ENCODE measurements around the gene ECHS1. TPM values are rescaled to one million over a fixed set of nuclear protein-coding genes. Genes with fewer than 3 reads are reported as not detected.

Gene ECHS1
- total RNA-seq, 2 donors from 2014 or later, result 47.2 to 53.1 TPM

DNA sequence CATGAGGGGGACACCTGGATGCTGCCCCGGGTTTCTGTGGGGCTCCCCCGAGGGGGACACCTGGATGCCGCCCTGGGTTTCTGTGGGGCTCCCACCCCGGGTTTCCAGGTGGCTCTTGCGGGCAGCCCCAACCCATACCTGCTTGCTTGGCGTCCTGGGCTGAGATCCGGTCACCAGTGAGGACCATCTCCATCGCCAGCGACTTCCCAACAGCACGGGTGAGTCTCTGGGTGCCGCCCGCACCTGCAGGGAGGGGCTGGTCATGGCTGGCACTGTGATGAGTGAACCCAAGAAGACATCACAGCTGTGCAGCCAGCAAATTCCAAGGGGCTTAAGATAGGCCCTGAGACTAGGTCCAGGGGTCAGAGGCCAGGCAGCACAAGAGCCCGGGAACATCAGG, 6.4 kb downstream of the ECHS1 start:
- peaks cover 0 to 9% of the 10 kb centered on the region in 2 donors for H3K36me3 Mint-ChIP-seq (ENCODE audit: insufficient read depth in 2 of 2)
- no peak overlapping the region for H3K27ac Mint-ChIP-seq
- ATAC-seq (replicated peaks in 1 of 2), result no peak
- no peak overlapping the region for H3K4me3 Mint-ChIP-seq
- DNase-seq, result no peak
- H3K27me3 Mint-ChIP-seq (ENCODE audit: low read depth), result no peaks in the 10 kb centered on the region
- H3K4me1 Mint-ChIP-seq (ENCODE audit: low read depth), result peaks cover 5% of the 10 kb centered on the region
- no peaks in the 10 kb centered on the region for H3K9me3 Mint-ChIP-seq

DNA sequence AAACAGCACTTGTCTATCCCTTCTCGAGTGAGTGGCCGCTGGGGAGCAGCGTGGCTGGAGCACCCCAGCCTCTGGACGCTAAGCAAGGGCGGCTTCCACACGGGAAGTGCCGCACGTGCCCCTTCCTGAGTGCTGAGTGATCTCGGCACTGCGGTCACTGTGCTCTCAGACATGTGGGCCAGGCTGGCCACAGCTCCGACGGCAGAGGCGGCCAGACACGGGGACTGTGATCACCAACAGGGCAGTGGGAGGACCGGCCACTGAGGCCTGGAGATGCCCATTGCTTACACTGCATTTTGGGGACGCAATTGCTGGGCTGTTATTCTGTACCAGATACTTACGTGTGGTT, 7.0 kb downstream of the ECHS1 start:
- no peaks in the 10 kb centered on the region for H3K27me3 Mint-ChIP-seq (ENCODE audit: low read depth)
- no peak for ATAC-seq (replicated peaks in 1 of 2)
- peaks cover 7% of the 10 kb centered on the region for H3K4me1 Mint-ChIP-seq (ENCODE audit: low read depth)
- peaks cover 0 to 9% of the 10 kb centered on the region in 2 donors for H3K36me3 Mint-ChIP-seq (ENCODE audit: insufficient read depth in 2 of 2)
- no peaks in the 10 kb centered on the region for H3K9me3 Mint-ChIP-seq
- H3K4me3 Mint-ChIP-seq, result no peak overlapping the region
- no peak for DNase-seq
- H3K27ac Mint-ChIP-seq, result no peak overlapping the region

DNA sequence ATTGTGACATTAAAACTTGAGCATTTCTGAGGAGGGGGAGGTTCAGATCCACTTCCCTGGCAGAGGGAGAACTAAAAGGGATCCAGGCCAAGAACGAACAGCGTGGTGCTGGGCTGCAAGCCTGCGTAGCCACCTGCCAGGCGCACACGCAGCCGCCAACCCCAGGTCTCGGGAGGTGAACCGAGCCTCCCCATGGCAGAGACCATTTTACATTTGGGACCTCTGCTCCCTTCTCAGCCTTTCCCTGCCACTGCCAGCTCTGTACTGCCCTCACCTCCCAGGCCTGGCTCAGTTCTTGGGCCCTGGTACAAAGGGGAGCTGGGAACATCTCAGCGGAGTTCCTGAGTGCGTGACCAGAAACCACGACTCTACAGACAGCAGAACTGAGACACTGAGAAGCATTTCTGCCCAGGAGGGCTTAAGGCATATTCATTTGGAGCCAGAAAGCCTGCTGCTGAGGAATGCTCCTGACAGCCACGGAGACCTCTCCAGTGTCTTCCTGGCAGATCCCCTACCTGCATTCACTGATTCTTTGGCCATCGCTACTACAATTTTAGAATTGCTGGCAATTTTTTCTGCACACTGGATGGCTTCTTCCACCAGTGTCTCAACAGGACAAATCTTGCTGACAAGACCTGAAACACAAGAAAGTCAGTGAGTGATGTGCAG, 7.6 kb downstream of the ECHS1 start:
- H3K36me3 Mint-ChIP-seq (ENCODE audit: insufficient read depth in 2 of 2), result peaks cover 0 to 9% of the 10 kb centered on the region in 2 donors

DNA sequence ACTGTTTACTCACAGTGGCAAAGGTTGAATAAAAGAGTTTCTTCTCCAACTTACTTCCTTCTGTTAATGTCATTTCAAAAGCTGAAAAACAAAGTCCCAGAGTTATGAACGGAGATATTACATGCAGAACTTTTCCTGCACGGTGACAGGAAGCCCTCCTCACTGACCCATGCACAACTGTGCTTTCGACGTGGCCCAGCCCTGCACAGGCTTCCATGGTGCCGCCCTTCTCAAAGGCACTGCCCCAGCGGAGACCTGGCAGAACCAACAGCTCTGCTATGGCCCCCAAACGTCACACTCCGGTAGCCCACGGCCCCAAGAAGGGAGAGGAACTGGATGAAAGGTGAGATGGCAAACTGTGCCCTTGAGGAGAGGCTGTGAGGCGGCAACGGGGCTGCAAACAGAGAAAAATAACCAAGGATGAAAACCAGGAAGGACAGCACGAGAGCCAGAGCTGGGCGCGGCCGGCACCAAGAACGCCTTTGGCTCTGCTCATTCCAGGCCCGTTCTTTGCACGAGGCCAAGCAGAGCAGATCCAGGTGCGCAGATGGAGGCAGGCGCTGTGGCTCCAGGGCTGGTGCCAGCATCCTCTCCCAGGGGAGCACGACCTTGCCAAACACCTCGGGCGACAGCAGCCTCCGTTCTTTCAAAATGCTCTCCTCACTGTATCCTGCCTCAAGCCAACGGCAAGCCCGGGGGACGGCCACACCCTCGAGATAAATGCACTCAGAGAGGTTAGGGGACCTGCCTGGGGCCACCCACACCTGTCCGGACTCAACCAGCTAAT, 8.3 kb downstream of the ECHS1 start:
- H3K9me3 Mint-ChIP-seq, result no peaks in the 10 kb centered on the region
- DNase-seq (no peak), ATAC-seq (replicated peaks in 1 of 2) (no peak)
- no peak overlapping the region for H3K27ac Mint-ChIP-seq
- peaks cover 0 to 7% of the 10 kb centered on the region in 2 donors for H3K36me3 Mint-ChIP-seq (ENCODE audit: insufficient read depth in 2 of 2)
- H3K4me1 Mint-ChIP-seq (ENCODE audit: low read depth), result peaks cover 7% of the 10 kb centered on the region
- H3K27me3 Mint-ChIP-seq (ENCODE audit: low read depth), result no peaks in the 10 kb centered on the region
- H3K4me3 Mint-ChIP-seq, result no peak overlapping the region

More for the DNA sequence above, 7.6 kb downstream of the ECHS1 start:
- DNase-seq (no peak), ATAC-seq (replicated peaks in 1 of 2) (no peak)
- no peaks in the 10 kb centered on the region for H3K9me3 Mint-ChIP-seq
- H3K4me1 Mint-ChIP-seq (ENCODE audit: low read depth), result peaks cover 7% of the 10 kb centered on the region
- no peak overlapping the region for H3K27ac Mint-ChIP-seq
- H3K27me3 Mint-ChIP-seq (ENCODE audit: low read depth), result no peaks in the 10 kb centered on the region
- no peak overlapping the region for H3K4me3 Mint-ChIP-seq

DNA sequence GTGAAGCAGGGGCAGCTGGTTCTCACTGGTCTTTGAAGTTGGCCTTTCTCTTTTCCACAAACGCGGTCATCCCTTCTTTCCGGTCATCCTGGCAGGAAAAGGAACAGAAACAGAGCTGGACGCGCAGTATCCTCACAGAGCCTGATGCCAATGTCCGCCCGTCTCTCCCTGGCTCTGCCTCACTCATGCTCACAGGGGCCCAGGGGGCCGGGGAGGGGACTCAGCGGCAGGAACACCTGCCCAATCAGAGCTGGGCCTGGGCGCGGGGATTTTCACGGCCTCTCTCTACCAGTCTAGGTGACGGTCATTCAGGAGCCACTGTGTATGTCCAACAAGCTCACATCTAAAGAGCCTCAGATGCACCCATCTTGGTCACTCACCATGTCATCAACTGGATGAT, 10.3 kb downstream of the ECHS1 start:
- H3K27ac Mint-ChIP-seq, result no peak overlapping the region
- no peaks in the 10 kb centered on the region for H3K27me3 Mint-ChIP-seq (ENCODE audit: low read depth)
- H3K4me3 Mint-ChIP-seq, result no peak overlapping the region
- peaks cover 7% of the 10 kb centered on the region for H3K4me1 Mint-ChIP-seq (ENCODE audit: low read depth)
- no peak for ATAC-seq (replicated peaks in 1 of 2)
- H3K36me3 Mint-ChIP-seq (ENCODE audit: insufficient read depth in 2 of 2), result peaks cover 0 to 3% of the 10 kb centered on the region in 2 donors
- DNase-seq, result no peak
- no peaks in the 10 kb centered on the region for H3K9me3 Mint-ChIP-seq

DNA sequence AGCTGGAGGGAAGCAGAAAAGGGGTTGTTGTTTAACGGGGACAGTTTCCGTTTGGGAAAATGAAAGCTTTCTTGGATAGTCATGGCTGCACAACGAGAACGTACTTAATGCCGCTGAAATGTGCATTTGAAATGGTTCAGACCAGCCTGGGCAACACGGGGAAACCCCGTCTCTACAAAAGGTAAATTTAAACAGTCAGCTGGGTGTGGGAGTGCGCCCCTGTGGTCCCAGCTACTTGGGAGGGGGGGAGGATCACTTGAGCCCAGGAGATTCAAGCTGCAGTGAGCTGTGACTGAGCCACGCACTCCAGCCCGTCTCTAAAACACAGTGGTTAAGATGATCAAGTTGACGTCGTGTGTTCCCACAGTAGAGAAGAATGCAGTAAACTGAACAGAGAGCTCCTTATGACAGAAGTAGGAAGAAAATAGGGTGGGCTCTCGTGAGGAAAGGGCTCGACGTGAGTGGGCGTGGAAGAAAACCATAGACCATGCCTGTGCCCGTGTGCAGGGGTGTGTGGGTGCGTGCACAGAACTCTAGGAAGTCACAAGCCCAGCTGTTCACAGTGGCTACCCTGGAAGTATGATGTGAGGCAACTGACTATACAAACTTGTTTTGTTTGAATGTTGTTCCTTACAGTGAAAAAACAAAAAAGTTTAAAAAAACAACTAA, 11.2 kb downstream of the ECHS1 start:
- H3K36me3 Mint-ChIP-seq (ENCODE audit: insufficient read depth in 2 of 2), result peaks cover 0 to 3% of the 10 kb centered on the region in 2 donors
- no peak overlapping the region for H3K4me3 Mint-ChIP-seq
- H3K27ac Mint-ChIP-seq, result no peak overlapping the region
- H3K27me3 Mint-ChIP-seq (ENCODE audit: low read depth), result no peaks in the 10 kb centered on the region
- peaks cover 7% of the 10 kb centered on the region for H3K4me1 Mint-ChIP-seq (ENCODE audit: low read depth)
- DNase-seq, result no peak
- no peak for ATAC-seq (replicated peaks in 1 of 2)
- H3K9me3 Mint-ChIP-seq, result no peaks in the 10 kb centered on the region

DNA sequence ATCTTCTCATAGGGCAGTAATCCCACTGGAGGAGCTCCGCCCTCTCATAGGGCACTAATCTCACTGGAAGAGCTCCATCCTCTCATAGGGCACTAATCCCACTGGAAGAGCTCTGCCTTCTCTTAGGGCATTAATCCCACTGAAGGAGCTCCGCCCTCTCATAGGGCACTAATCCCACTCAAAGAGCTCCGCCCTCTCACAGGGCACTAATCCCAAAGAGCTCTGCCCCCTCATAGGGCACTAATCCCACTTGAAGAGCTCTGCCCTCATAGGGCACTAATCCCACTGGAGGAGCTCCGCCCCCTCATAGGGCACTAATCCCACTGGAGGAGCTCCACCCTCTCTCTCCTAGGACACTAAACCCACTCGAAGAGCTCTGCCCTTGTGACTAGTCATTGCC, 11.9 kb downstream of the ECHS1 start:
- no peak for DNase-seq
- peaks cover 0 to 3% of the 10 kb centered on the region in 2 donors for H3K36me3 Mint-ChIP-seq (ENCODE audit: insufficient read depth in 2 of 2)
- H3K27ac Mint-ChIP-seq, result peak overlapping the region; percentile 43
- H3K4me3 Mint-ChIP-seq, result no peak overlapping the region
- no peak for ATAC-seq (replicated peaks in 1 of 2)
- peaks cover 10% of the 10 kb centered on the region for H3K4me1 Mint-ChIP-seq (ENCODE audit: low read depth)
- H3K27me3 Mint-ChIP-seq (ENCODE audit: low read depth), result no peaks in the 10 kb centered on the region
- H3K9me3 Mint-ChIP-seq, result no peaks in the 10 kb centered on the region

DNA sequence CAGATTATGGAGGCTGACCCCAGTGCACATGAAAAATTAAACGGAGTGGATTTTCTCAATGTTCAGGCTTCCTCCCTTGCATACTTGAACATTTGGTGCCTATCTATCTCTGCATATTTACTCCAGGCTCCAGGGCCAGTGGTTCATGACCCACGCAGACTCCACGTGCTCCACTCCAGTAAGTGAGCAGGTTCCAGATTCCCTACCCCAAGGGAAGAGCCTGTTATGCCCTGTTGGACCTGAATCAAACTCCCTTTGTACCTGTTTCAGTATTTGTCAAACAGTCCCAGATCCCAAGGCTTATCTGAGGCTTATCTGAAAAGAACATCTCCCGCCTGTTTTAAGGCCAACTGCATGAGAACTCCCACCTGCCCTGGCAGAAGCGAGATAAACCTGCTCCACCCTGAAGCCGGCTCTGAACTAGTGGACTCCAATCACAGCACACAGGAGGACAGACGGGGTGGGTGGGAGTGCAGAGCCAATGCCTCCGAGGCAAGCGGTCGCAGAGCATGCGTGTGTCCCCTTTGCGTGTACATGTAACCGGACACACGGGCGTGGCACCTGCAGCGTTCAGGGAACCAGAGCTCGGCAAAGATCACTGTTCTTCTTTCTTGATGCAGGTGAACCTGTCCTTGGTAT, 13.1 kb downstream of the ECHS1 start:
- no peaks in the 10 kb centered on the region for H3K9me3 Mint-ChIP-seq
- no peaks in the 10 kb centered on the region for H3K27me3 Mint-ChIP-seq (ENCODE audit: low read depth)

DNA sequence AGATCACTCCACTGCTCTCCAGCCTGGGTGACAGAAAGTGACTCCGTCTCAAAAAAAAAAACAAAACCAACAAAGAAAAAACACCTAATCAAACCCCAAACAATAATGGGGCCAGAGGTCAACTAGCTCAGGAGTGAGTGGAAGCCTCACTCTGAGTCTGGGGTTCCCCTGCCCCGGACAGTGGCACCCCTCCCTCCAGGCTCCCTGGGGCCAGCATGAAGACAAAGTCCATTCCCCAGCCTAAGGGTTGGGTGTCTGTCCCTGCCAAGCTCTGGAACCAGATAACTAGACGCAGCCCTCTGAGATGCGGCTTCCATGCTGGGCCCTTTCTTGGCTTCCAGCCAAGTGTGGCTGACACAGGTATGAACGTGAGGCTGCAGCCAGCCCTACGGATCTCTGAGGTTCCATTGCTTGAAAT, 13.6 kb downstream of the ECHS1 start:
- peaks cover 14% of the 10 kb centered on the region for H3K4me1 Mint-ChIP-seq (ENCODE audit: low read depth)
- DNase-seq (no peak), ATAC-seq (replicated peaks in 1 of 2) (no peak)
- H3K36me3 Mint-ChIP-seq (ENCODE audit: insufficient read depth in 2 of 2), result peaks cover 0 to 3% of the 10 kb centered on the region in 2 donors
- H3K4me3 Mint-ChIP-seq, result no peak overlapping the region
- no peaks in the 10 kb centered on the region for H3K9me3 Mint-ChIP-seq
- H3K27ac Mint-ChIP-seq, result no peak overlapping the region
- no peaks in the 10 kb centered on the region for H3K27me3 Mint-ChIP-seq (ENCODE audit: low read depth)

More for the DNA sequence above, 13.1 kb downstream of the ECHS1 start:
- H3K36me3 Mint-ChIP-seq (ENCODE audit: insufficient read depth in 2 of 2), result peaks cover 0 to 3% of the 10 kb centered on the region in 2 donors
- ATAC-seq (replicated peaks in 1 of 2), result no peak
- no peak for DNase-seq
- H3K4me3 Mint-ChIP-seq, result no peak overlapping the region
- H3K27ac Mint-ChIP-seq, result no peak overlapping the region
- peaks cover 14% of the 10 kb centered on the region for H3K4me1 Mint-ChIP-seq (ENCODE audit: low read depth)

DNA sequence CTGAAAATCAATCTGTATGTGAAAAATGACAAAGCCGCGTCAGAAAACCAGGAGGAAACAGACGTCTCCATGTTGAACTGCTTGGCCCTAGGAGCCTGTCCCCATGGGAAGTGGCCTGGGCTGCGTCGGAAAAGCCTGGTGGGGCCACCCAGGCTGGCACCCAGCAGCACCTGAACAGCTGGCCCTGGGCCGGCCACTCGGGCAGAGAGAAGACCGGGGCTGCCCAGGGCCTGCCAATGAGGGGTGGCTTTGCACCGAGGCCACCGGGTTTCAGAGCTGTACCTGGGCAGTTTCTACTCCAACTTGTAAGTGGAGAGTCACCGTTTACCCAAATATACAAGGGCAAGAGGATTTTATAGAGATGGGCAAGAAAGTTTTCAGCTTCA, 14.2 kb downstream of the ECHS1 start:
- no peak for ATAC-seq (replicated peaks in 1 of 2)
- Mint-ChIP-seq H3K27me3 (ENCODE audit: low read depth) (no peaks in the 10 kb centered on the region), H3K27ac (no peak overlapping the region), H3K4me3 (no peak overlapping the region), H3K9me3 (no peaks in the 10 kb centered on the region), H3K36me3 (ENCODE audit: insufficient read depth in 2 of 2) (peaks cover 0 to 3% of the 10 kb centered on the region in 2 donors), H3K4me1 (ENCODE audit: low read depth) (peaks cover 14% of the 10 kb centered on the region)
- no peak for DNase-seq

DNA sequence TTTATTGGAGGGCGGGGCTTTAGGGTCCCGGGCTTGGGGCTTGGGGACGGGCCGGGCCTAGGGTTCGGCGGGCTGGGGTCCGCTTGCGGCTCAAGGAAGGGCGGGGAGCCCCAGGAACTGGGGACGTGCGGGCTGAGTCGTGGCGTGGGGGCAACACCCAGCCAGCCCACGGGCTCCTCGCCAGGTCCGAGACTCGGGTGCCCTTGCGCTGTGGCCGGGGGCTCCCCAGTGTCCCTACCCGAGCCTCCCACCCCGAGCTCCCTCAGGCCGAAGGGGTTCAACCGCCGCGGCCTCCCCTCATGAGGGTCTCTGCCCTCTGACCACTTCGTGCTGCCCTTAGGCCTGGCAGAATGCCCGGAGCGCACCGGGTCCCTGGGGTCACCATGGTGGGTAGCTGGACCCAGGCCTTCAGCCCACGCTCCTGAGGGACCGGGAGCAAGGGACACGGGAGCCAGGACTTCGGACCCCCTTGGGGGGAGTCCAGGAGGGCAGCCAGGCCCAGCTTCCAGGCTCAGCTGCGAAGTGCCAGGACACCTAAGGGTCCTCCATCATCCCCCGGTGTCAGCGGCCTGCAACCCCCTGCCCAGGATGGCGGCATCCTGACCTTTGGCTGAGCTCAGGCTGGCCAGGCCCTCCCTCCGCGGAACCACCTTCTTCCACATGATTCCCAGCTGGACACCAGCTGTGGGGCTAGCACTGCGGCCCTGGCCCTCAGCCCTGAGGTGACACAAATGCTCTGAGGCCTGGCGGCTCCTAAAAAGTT, 14.8 kb downstream of the ECHS1 start:
- Mint-ChIP-seq H3K4me3 (no peak overlapping the region), H3K36me3 (ENCODE audit: insufficient read depth in 2 of 2) (peaks cover 0 to 3% of the 10 kb centered on the region in 2 donors), H3K9me3 (no peaks in the 10 kb centered on the region), H3K27me3 (ENCODE audit: low read depth) (no peaks in the 10 kb centered on the region), H3K27ac (no peak overlapping the region), H3K4me1 (ENCODE audit: low read depth) (peaks cover 14% of the 10 kb centered on the region)
- DNase-seq, result no peak
- ATAC-seq (replicated peaks in 1 of 2), result peak; percentile 30 to 39

DNA sequence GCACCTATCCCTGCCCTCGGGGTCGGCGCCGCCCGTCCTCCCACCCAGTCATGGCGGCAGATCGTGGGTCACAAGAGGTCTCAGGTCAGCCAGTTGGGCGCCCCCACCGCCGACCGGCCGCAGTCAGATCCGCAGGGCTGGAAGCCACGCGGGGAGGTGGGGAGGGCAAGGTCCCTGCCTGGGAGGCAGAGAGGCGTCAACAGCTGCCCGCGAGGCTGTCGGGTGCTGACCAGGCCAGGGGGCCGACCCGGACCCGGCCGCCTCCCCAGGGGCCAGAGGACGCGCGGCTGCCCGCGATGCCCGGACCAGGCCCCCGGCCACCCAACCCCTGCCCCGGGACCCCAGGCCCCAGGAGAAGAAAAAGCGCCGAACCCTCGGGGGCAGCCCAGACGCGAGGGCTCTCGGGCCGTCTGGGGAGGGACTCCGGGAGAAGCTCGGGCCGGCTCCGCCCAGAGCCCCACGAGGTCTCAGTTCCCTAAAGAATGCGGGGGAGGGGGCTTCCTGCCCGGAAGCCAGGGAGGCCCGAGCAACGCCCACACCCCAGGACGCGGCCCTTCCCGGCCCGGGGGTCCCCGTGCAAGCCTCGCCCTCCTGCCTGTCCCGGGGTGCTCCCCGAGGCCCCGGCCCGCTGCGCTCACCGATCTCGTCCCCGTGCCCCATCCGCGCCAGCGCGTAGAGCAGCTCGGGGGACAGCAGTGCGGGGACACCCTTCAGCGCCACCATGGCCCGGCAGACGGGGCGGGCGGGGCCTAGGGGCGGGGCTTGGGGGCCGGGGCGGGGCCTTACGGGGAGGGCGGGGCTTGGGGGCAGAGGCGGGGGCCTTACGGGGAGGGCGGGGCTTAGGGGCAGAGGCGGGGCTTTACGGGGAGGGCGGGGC, 15.6 kb downstream of the ECHS1 start, which contains the start of gene FUOM:
Gene FUOM (minus strand): TSS at position 735 of the 877 bp plus-strand sequence. CDS start 12 bp downstream, at position 723.
- Mint-ChIP-seq H3K27me3 (ENCODE audit: low read depth) (no peaks in the 10 kb centered on the region), H3K27ac (no peak within 1 kb of the TSS), H3K9me3 (no peaks in the 10 kb centered on the region), H3K4me1 (ENCODE audit: low read depth) (peaks cover 14% of the 10 kb centered on the region), H3K36me3 (ENCODE audit: insufficient read depth in 2 of 2) (peaks cover 0 to 3% of the 10 kb centered on the region in 2 donors), H3K4me3 (peak within 1 kb of the TSS; percentile 79 to 83)
- ATAC-seq (replicated peaks in 1 of 2) (peak; percentile 92), DNase-seq (peak; percentile 79 to 80)
